ENCODE data around the gene KCNJ11. TPM values are rescaled to one million over a fixed set of nuclear protein-coding genes. Genes with fewer than 3 reads are reported as not detected.

The KCNJ11 gene
- total and polyA plus RNA-seq, 10 of the 15 experiments (the other 5 are each of a cell fraction or from before 2014, with no cell fraction given), result 0.06 to 0.56 (median 0.21) TPM; not detected in 6

- SMC1A ChIA-PET (ENCODE audit: uncharacterized antibody, unreplicated experiment), result interaction anchor here (1.9 kb wide), 1 partner anchor 147 kb away, joined by 5 read pairs; no protein-coding TSS in a partner anchor
- intact Hi-C loops (cut with micrococcal nuclease; ENCODE audit: unreplicated experiment), result no loop called here
- in situ Hi-C loops (cut with MboI), result loop anchor here (10.0 kb wide), 1 partner anchor 124 kb away; no protein-coding TSS in a partner anchor
- CTCF ChIA-PET, result interaction anchor here (0.5 kb wide), 1 partner anchor 18 kb away, joined by 3 read pairs; no protein-coding TSS in a partner anchor
- Histone ChIP-seq H3K9ac (ENCODE audit: control insufficient read depth, insufficient read depth, low read length) (no peak overlapping the region), H2AFZ (ENCODE audit: control insufficient read depth, low read depth, low read length) (no peak overlapping the region), H3K27me3 (replicated peaks in 1 of 2; ENCODE audit: control insufficient read depth in 2 of 2, insufficient read depth in 2 of 2, low read length in 1 of 2) (peaks cover 0 to 2% of the 10 kb centered on the region in 2 experiments; a peak in 2 of 4 replicates), H3K27ac (ENCODE audit: control insufficient read depth, insufficient read depth) (no peak overlapping the region), H3K4me1 (ENCODE audit: control insufficient read depth, insufficient read depth, low read length) (no peaks in the 10 kb centered on the region), H3K4me2 (ENCODE audit: control insufficient read depth, insufficient read depth) (no peak overlapping the region), H3K4me3 (no peak overlapping the region), H3K36me3 (ENCODE audit: control insufficient read depth in 2 of 2, insufficient read depth in 2 of 2, low read length in 1 of 2) (no peaks in the 10 kb centered on the region), H4K20me1 (ENCODE audit: control insufficient read depth, insufficient read depth) (no peaks in the 10 kb centered on the region; the same call in 1 of the 2 replicates), H3K79me2 (ENCODE audit: control insufficient read depth, insufficient read depth, low read length) (no peaks in the 10 kb centered on the region), H3K9me3 (replicated peaks; ENCODE audit: control insufficient read depth, insufficient read depth, low read length) (no peaks in the 10 kb centered on the region; the same call in 2 of the 3 replicates)
- RAD21 ChIA-PET (ENCODE audit: unreplicated experiment), result interaction anchor here (1.9 kb wide), 1 partner anchor 151 kb away, joined by 9 read pairs; no protein-coding TSS in a partner anchor
- TF ChIP-seq BRCA1 (IDR thresholded peaks at IDR 0.05; ENCODE audit: low read depth, low read length) (no peak), NFXL1 (IDR thresholded peaks at IDR 0.05; ENCODE audit: borderline replicate concordance) (no peak), SRF (IDR thresholded peaks at IDR 0.05; ENCODE audit: low read depth in 2 of 2, low read length in 2 of 2) (no peak), JUND (IDR thresholded peaks at IDR 0.05; ENCODE audit: low read depth, low read length) (no peak), MTA2 (IDR thresholded peaks at IDR 0.05; ENCODE audit: low read depth) (no peak), DPF2 (IDR thresholded peaks at IDR 0.05) (no peak), MLLT1 (IDR thresholded peaks at IDR 0.05) (no peak)
- ATAC-seq (no peak), FAIRE-seq (no peak), DNase-seq (ENCODE audit: low read depth, low spot score) (no peak)
- no TSS peak for BruUV-seq (replicated peaks)
- POLR2A ChIA-PET, result no interaction called here
- WGBS (ENCODE audit: insufficient coverage, insufficient replicate concordance, low lambda C conversion rate, missing lambda C conversion rate), result 24% methylated on average over 4 of the region's 4 CpGs
Observed at GRCh38 chr11:17381156-17381555, 7.3 kb downstream of the KCNJ11 start.
